ENCODE data around the gene OR6V1.

OR6V1 gene

GRCh38 chr7:143052041-143052440, at the start of gene OR6V1:
Gene OR6V1 (plus strand): TSS chr7:143052341. CDS start chr7:143052341, 0 bp downstream.
- no peak for DNase-seq

GRCh38 chr7:143002898-143003297, 49.2 kb upstream of the OR6V1 start:
- no peak for DNase-seq

GRCh38 chr7:143003393-143004051, 48.6 kb upstream of the OR6V1 start:
- DNase-seq: no peak

- DNase-seq: no peak
Observed at GRCh38 chr7:143005632-143006260, 46.4 kb upstream of the OR6V1 start.

GRCh38 chr7:143008007-143008901, 43.9 kb upstream of the OR6V1 start:
- no peak for DNase-seq

- no peak for DNase-seq
Observed at GRCh38 chr7:143012001-143012400, 40.1 kb upstream of the OR6V1 start.

- DNase-seq: no peak
Observed at GRCh38 chr7:143012409-143012808, 39.7 kb upstream of the OR6V1 start.

- no peak for DNase-seq
Observed at GRCh38 chr7:143013473-143013872, 38.7 kb upstream of the OR6V1 start.

GRCh38 chr7:143013893-143014292, 38.2 kb upstream of the OR6V1 start:
- DNase-seq: no peak

- no peak for DNase-seq
Observed at GRCh38 chr7:143015084-143015483, 37.1 kb upstream of the OR6V1 start.

- DNase-seq: no peak
Observed at GRCh38 chr7:143015926-143016490, 36.1 kb upstream of the OR6V1 start.

GRCh38 chr7:143016996-143017395, 35.1 kb upstream of the OR6V1 start:
- DNase-seq: no peak

GRCh38 chr7:143018931-143019330, 33.2 kb upstream of the OR6V1 start:
- DNase-seq: no peak

GRCh38 chr7:143023047-143023446, 29.1 kb upstream of the OR6V1 start:
- DNase-seq: no peak

GRCh38 chr7:143025371-143025770, 26.8 kb upstream of the OR6V1 start:
- no peak for DNase-seq

- DNase-seq: no peak
Observed at GRCh38 chr7:143027032-143027431, 25.1 kb upstream of the OR6V1 start, which contains the start of gene OR9A2. Gene OR9A2 (minus strand): TSS chr7:143027132. CDS start chr7:143027132, 0 bp downstream.

GRCh38 chr7:143027683-143028082, 24.5 kb upstream of the OR6V1 start:
- no peak for DNase-seq

GRCh38 chr7:143038635-143039034, 13.5 kb upstream of the OR6V1 start:
- no peak for DNase-seq

GRCh38 chr7:143040209-143040715, 11.9 kb upstream of the OR6V1 start:
- no peak for DNase-seq

GRCh38 chr7:143041346-143041745, 10.8 kb upstream of the OR6V1 start:
- DNase-seq: no peak

- DNase-seq: no peak
Observed at GRCh38 chr7:143042159-143042789, 9.9 kb upstream of the OR6V1 start.

GRCh38 chr7:143042790-143043271, 9.3 kb upstream of the OR6V1 start:
- no peak for DNase-seq
